Measurements from ENCODE around the gene HCN2. TPM values are rescaled to one million over a fixed set of nuclear protein-coding genes. Genes with fewer than 3 reads are reported as not detected.
A peak's percentile ranks its signal among the peaks of the same experiment; 100 is the strongest.

Gene HCN2
- total and polyA plus RNA-seq, 2 of the 13 experiments (the other 11 are each of a cell fraction or from before 2014, with no cell fraction given) = 0.01 TPM; not detected in 1

- TF ChIP-seq, protein P1, sequence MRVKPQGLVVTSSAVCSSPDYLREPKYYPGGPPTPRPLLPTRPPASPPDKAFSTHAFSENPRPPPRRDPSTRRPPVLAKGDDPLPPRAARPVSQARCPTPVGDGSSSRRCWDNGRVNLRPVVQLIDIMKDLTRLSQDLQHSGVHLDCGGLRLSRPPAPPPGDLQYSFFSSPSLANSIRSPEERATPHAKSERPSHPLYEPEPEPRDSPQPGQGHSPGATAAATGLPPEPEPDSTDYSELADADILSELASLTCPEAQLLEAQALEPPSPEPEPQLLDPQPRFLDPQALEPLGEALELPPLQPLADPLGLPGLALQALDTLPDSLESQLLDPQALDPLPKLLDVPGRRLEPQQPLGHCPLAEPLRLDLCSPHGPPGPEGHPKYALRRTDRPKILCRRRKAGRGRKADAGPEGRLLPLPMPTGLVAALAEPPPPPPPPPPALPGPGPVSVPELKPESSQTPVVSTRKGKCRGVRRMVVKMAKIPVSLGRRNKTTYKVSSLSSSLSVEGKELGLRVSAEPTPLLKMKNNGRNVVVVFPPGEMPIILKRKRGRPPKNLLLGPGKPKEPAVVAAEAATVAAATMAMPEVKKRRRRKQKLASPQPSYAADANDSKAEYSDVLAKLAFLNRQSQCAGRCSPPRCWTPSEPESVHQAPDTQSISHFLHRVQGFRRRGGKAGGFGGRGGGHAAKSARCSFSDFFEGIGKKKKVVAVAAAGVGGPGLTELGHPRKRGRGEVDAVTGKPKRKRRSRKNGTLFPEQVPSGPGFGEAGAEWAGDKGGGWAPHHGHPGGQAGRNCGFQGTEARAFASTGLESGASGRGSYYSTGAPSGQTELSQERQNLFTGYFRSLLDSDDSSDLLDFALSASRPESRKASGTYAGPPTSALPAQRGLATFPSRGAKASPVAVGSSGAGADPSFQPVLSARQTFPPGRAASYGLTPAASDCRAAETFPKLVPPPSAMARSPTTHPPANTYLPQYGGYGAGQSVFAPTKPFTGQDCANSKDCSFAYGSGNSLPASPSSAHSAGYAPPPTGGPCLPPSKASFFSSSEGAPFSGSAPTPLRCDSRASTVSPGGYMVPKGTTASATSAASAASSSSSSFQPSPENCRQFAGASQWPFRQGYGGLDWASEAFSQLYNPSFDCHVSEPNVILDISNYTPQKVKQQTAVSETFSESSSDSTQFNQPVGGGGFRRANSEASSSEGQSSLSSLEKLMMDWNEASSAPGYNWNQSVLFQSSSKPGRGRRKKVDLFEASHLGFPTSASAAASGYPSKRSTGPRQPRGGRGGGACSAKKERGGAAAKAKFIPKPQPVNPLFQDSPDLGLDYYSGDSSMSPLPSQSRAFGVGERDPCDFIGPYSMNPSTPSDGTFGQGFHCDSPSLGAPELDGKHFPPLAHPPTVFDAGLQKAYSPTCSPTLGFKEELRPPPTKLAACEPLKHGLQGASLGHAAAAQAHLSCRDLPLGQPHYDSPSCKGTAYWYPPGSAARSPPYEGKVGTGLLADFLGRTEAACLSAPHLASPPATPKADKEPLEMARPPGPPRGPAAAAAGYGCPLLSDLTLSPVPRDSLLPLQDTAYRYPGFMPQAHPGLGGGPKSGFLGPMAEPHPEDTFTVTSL (CRISPR knock-in tag; IDR thresholded peaks at IDR 0.05; ENCODE audit: borderline replicate concordance) = no peak
- TF ChIP-seq TARDBP (CRISPR knock-in tag; IDR thresholded peaks at IDR 0.05) = peak; percentile 53; the same call in 1 of the 2 replicates
- TF ChIP-seq ZNF644 (CRISPR knock-in tag; IDR thresholded peaks at IDR 0.05; ENCODE audit: low read depth) = no peak
- no peak for TF ChIP-seq MBD4 (IDR thresholded peaks at IDR 0.05; ENCODE audit: borderline replicate concordance, low read length)
- no peak for TF ChIP-seq CENPT (CRISPR knock-in tag; IDR thresholded peaks at IDR 0.05; ENCODE audit: low read depth)
- TF ChIP-seq NFYC (CRISPR knock-in tag; IDR thresholded peaks at IDR 0.05) = no peak
- peak; percentile 32 for TF ChIP-seq ZNF274 (CRISPR knock-in tag; IDR thresholded peaks at IDR 0.05)
- TF ChIP-seq ZNF451 (CRISPR knock-in tag; IDR thresholded peaks at IDR 0.05) = no peak
- no peak; the same call in 1 of the 2 replicates for TF ChIP-seq MAZ (IDR thresholded peaks at IDR 0.05; ENCODE audit: borderline replicate concordance, low read depth, low read length)
- TF ChIP-seq MAZ (CRISPR knock-in tag; IDR thresholded peaks at IDR 0.05; ENCODE audit: low read depth) = peak; percentile 42; the same call in 1 of the 2 replicates
- no peak for TF ChIP-seq ZNF546 (CRISPR knock-in tag; conservative IDR thresholded peaks at IDR 0.05)
- TF ChIP-seq ZNF777 (CRISPR knock-in tag; IDR thresholded peaks at IDR 0.05) = 0 out of 2 replicates have a peak, but pooled peaks have one; percentile 35
- TF ChIP-seq NPAS2 (CRISPR knock-in tag; IDR thresholded peaks at IDR 0.05; ENCODE audit: borderline replicate concordance) = no peak
- peak; percentile 95 for TF ChIP-seq GATAD2A (CRISPR knock-in tag; IDR thresholded peaks at IDR 0.05)
- TF ChIP-seq ZNF501 (CRISPR knock-in tag; IDR thresholded peaks at IDR 0.05) = peak; percentile 46
- peak; percentile 58; the same call in 1 of the 2 replicates for TF ChIP-seq SIN3B (IDR thresholded peaks at IDR 0.05; ENCODE audit: low read length)
- TF ChIP-seq ZNF12 (CRISPR knock-in tag; IDR thresholded peaks at IDR 0.05) = no peak
- TF ChIP-seq ZMAT3 (CRISPR knock-in tag; conservative IDR thresholded peaks at IDR 0.05) = peak; percentile 91
- TF ChIP-seq AGO1 (IDR thresholded peaks at IDR 0.05; ENCODE audit: low read depth, low read length, poor library complexity, severe bottlenecking) = no peak
- no peak; the same call in none of the 2 replicates for TF ChIP-seq ZFP91 (CRISPR knock-in tag; IDR thresholded peaks at IDR 0.05; ENCODE audit: borderline replicate concordance)
- TF ChIP-seq NFKB2 (CRISPR knock-in tag; IDR thresholded peaks at IDR 0.05; ENCODE audit: borderline replicate concordance) = peak; percentile 66; the same call in 1 of the 2 replicates
- TF ChIP-seq, protein P2, sequence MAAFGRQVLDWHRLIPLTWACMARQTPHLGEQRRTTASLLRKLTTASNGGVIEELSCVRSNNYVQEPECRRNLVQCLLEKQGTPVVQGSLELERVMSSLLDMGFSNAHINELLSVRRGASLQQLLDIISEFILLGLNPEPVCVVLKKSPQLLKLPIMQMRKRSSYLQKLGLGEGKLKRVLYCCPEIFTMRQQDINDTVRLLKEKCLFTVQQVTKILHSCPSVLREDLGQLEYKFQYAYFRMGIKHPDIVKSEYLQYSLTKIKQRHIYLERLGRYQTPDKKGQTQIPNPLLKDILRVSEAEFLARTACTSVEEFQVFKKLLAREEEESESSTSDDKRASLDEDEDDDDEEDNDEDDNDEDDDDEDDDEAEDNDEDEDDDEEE (CRISPR knock-in tag; IDR thresholded peaks at IDR 0.05) = 0 out of 2 replicates have a peak, but pooled peaks have one; percentile 38
- TF ChIP-seq SP4 (CRISPR knock-in tag; IDR thresholded peaks at IDR 0.05) = no peak
- TF ChIP-seq ELF3 (CRISPR knock-in tag; IDR thresholded peaks at IDR 0.05) = peak; percentile 91
Observed at GRCh38 chr19:660793-661426, 71.2 kb downstream of the HCN2 start (continued).

Measured in HepG2 (cell line).